ENCODE measurements around the gene OR51B4.
"Not testable (repeated sequence)": the region's sequence is repeated elsewhere in the genome, so short reads cannot be mapped to it uniquely, and the experiment has no call there.

OR51B4 gene

GRCh38 chr11:5339771-5340322 lies 38.1 kb upstream of the OR51B4 start:
- no peak overlapping the region for H3K4me3 ChIP-seq (ENCODE audit: low read depth, low read length)
- in situ Hi-C loops (cut with HindIII; ENCODE audit: low sequenced_read_pairs), result no loop called here
- TF ChIP-seq, protein P1, sequence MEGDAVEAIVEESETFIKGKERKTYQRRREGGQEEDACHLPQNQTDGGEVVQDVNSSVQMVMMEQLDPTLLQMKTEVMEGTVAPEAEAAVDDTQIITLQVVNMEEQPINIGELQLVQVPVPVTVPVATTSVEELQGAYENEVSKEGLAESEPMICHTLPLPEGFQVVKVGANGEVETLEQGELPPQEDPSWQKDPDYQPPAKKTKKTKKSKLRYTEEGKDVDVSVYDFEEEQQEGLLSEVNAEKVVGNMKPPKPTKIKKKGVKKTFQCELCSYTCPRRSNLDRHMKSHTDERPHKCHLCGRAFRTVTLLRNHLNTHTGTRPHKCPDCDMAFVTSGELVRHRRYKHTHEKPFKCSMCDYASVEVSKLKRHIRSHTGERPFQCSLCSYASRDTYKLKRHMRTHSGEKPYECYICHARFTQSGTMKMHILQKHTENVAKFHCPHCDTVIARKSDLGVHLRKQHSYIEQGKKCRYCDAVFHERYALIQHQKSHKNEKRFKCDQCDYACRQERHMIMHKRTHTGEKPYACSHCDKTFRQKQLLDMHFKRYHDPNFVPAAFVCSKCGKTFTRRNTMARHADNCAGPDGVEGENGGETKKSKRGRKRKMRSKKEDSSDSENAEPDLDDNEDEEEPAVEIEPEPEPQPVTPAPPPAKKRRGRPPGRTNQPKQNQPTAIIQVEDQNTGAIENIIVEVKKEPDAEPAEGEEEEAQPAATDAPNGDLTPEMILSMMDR (IDR thresholded peaks at IDR 0.05; ENCODE audit: low read depth, low read length, missing control alignments), result no peak
- DNase-seq (ENCODE audit: low read depth), result no peak

GRCh38 chr11:5337253-5337652 lies 35.5 kb upstream of the OR51B4 start:
- in situ Hi-C loops (cut with HindIII; ENCODE audit: low sequenced_read_pairs); DNase-seq (ENCODE audit: low read depth): not testable (repeated sequence)

DNA sequence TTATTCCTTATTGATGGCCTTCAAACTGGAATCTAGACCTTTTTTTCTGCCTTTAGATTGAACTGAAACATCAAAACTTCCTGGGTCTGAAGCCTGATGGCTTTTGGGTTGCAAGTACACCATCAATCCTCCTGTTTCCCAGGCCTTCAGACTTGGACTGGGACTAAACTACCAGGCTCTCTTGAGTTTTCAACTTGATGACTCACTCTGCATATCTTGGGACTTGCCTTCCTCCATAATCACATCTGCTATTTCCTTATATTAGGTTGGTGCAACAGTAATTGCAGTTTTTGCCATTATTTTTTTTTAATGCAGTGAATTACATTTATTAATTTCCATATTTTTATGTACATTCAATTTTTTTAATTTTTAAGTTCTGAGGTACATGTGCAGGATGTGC lies 34.6 kb upstream of the OR51B4 start:
- TF ChIP-seq, protein P1 (IDR thresholded peaks at IDR 0.05; ENCODE audit: low read depth, low read length, missing control alignments), result no peak
- no peak overlapping the region for H3K4me3 ChIP-seq (ENCODE audit: low read depth, low read length)
- DNase-seq (ENCODE audit: low read depth), result no peak
- in situ Hi-C loops (cut with HindIII; ENCODE audit: low sequenced_read_pairs), result no loop called here

More at GRCh38 chr11:5337253-5337652, 35.5 kb upstream of the OR51B4 start:
- H3K4me3 ChIP-seq (ENCODE audit: low read depth, low read length), result not testable (repeated sequence)

- in situ Hi-C loops (cut with HindIII; ENCODE audit: low sequenced_read_pairs), result no loop called here
- TF ChIP-seq, protein P1 (IDR thresholded peaks at IDR 0.05; ENCODE audit: low read depth, low read length, missing control alignments), result no peak
- DNase-seq (ENCODE audit: low read depth), result no peak
- H3K4me3 ChIP-seq (ENCODE audit: low read depth, low read length), result no peak overlapping the region
Measured at GRCh38 chr11:5335170-5335569, 33.4 kb upstream of the OR51B4 start.

DNA sequence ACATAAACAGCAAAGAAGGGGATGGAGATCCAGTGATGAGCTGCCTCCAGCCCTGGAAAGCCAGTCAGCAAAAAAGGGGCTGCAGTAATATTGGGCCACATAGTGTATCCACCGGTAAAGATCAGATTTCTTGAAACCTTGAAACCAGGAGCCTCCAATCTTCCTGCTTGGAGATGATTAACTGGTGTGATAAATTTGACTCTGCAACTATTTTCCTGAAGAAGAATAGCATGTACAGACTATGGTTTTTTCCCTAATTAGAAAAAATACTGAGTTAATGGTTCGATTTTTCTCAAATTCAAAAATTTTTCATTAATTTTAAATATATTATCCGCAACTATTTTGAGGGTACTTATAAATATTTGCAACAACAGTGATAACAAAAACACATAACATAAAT lies 22.5 kb upstream of the OR51B4 start, which contains the start of gene OR51B2:
TSS of gene OR51B2 (minus strand) at position 101 of the 400 bp plus-strand sequence. CDS start at position 101, 0 bp downstream.
- TF ChIP-seq, protein P1 (IDR thresholded peaks at IDR 0.05; ENCODE audit: low read depth, low read length, missing control alignments), result no peak
- in situ Hi-C loops (cut with HindIII; ENCODE audit: low sequenced_read_pairs), result no loop called here
- no peak for DNase-seq (ENCODE audit: low read depth)
- H3K4me3 ChIP-seq (ENCODE audit: low read depth, low read length), result no peak within 1 kb of the TSS

DNA sequence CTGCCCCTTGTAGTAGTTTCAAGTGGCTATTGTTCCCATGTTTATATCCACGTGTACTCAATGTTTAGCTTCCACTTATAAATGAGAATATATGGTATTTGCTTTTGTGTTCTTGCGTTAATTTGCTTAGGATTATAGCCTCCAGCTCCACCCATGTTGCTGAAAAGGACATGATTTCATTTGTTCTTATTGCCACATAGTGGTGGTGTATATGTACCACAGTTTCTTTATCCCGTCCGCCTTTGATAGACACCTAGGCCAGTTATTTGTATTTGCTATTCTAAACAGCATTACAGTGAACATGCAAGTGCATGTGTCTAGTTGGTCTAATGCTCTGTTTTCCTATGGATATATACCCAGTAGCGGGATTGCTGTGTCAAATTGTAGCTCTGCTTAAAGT lies 15.5 kb upstream of the OR51B4 start:
- no peak overlapping the region for H3K4me3 ChIP-seq (ENCODE audit: low read depth, low read length)
- TF ChIP-seq, protein P1 (IDR thresholded peaks at IDR 0.05; ENCODE audit: low read depth, low read length, missing control alignments), result no peak
- in situ Hi-C loops (cut with HindIII; ENCODE audit: low sequenced_read_pairs), result no loop called here
- no peak for DNase-seq (ENCODE audit: low read depth)

DNA sequence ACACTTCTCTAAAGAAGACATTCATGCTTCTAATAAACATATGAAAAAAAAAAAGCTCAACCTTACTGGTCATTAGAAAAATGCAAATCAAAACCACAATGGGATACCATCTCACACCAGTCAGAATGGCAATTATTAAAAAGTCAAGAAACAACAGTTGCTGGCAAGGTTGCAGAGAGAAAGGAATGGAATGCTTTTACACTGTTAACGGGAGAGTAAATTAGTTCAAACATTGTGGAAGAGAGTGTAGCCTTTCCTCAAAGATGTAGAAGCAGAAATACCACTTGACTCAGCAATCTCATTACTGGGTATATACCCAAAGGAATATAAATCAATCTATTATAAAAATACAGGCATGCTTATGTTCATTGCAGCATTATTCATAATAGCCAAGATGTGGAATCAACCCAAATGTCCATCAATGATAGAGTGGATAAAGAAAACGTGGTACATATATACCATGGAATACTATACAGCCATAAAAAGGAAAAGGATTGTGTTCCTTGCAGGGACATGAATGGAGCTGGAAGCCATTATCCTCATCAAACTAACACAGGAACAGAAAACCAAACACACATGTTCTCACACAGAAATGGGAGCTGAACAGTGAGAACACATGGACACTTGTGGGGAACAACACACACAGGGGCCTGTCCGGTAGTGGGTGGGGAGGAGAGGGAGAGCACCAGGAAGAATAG lies 11.7 kb upstream of the OR51B4 start:
- DNase-seq (ENCODE audit: low read depth); in situ Hi-C loops (cut with HindIII; ENCODE audit: low sequenced_read_pairs); H3K4me3 ChIP-seq (ENCODE audit: low read depth, low read length): not testable (repeated sequence)
